OCI-LY3 (cell line): ENCODE data around the gene IVNS1ABP.

Experiments
- CTCF ChIP-seq: fragments of 200-600, 300-600 bp; sonication (generic); IDR thresholded peaks from 2 replicates; pipeline ENCODE4 v1.5.1; 2014; ENCODE audit warnings: antibody characterized with exemption, low read length, low read depth
- EZH2phosphoT487 ChIP-seq: fragments of 200-600 bp; shearing (Covaris generic); IDR thresholded peaks from 2 replicates; pipeline ENCODE4 v1.6.1; 2018; ENCODE audit warnings: antibody characterized with exemption, mixed run types, low read depth

GRCh38 chr1:185284116-185284515 is 32.9 kb downstream of the IVNS1ABP start:
- no peak for TF ChIP-seq CTCF
- no peak for TF ChIP-seq EZH2phosphoT487
